GM12878 (cell line): Measurements from ENCODE around the gene CCN2. TPM values are rescaled to one million over a fixed set of nuclear protein-coding genes. Genes with fewer than 3 reads are reported as not detected.

ENCODE experiments used
- ATAC-seq: fragments of 200-7000 bp; cut with Tn5 transposase; 3 replicates; pipeline ENCODE4 v1.9.1; 2020; ENCODE audit warnings: mild to moderate bottlenecking, moderate library complexity
- BruUV-seq: library from RNA; stranded (reverse); fragments of 400-500 nt; replicated peaks from 2 replicates; lab custom pipeline; 2021; lab: Mats Ljungman, UMichigan
- CTCF ChIA-PET: fragments of 300-600 bp; sonication (Branson Sonifier 250); formaldehyde crosslinking; extraction: SDS; loops from one replicate; lab custom pipeline; 2021; ENCODE audit warnings: inconsistent platforms; lab: Yijun Ruan, JAX
- POLR2A ChIA-PET: fragments of 350-600 bp; formaldehyde crosslinking; extraction: SDS; loops from one replicate; lab custom pipeline; 2021; ENCODE audit warnings: inconsistent platforms; lab: Charles Lee
- RAD21 ChIA-PET: fragments of 300-600 bp; sonication (Branson Sonifier 250); formaldehyde crosslinking; loops from one replicate; lab custom pipeline; 2023; ENCODE audit warnings: antibody characterized with exemption; ENCODE audit not compliant: unreplicated experiment; lab: Charles Lee
- SMC1A ChIA-PET: fragments of 300-600 bp; sonication (Branson Sonifier 250); formaldehyde crosslinking; loops from one replicate; lab custom pipeline; 2023; ENCODE audit not compliant: unreplicated experiment, uncharacterized antibody; lab: Charles Lee
- DNase-seq: peaks from one replicate; pipeline ENCODE4 v3.0.0-alpha.2; 2011; ENCODE audit warnings: low read depth, low spot score
- FAIRE-seq: peaks from 3 replicates; lab custom pipeline; 2011; peaks lifted over from hg19 to GRCh38; lab: Jason Lieb, UNC
- H2AFZ ChIP-seq: 2 replicates; pipeline ENCODE4 v1.6.0; 2011; ENCODE audit warnings: low read depth, low read length, control low read depth; ENCODE audit not compliant: control insufficient read depth
- H3K27ac ChIP-seq: 2 replicates; pipeline ENCODE4 v1.5.1; 2011; ENCODE audit warnings: control low read depth; ENCODE audit not compliant: control insufficient read depth, insufficient read depth
- H3K27me3 ChIP-seq, 2 experiments: replicated peaks in 1 of 2; 2 replicates each; pipeline versions ENCODE4 v1.6.0 to v1.6.1; 2011; ENCODE audit warnings: low read length in 1 of 2; ENCODE audit not compliant: control insufficient read depth in 2 of 2, insufficient read depth in 2 of 2
- H3K36me3 ChIP-seq, 2 experiments: 2 replicates each; pipeline ENCODE4 v1.5.1; 2011; ENCODE audit warnings: low read length in 1 of 2; ENCODE audit not compliant: control insufficient read depth in 2 of 2, insufficient read depth in 2 of 2
- H3K4me1 ChIP-seq: 2 replicates; pipeline ENCODE4 v1.6.1; 2011; ENCODE audit warnings: mild to moderate bottlenecking, low read length, moderate library complexity, mixed read lengths; ENCODE audit not compliant: control insufficient read depth, insufficient read depth
- H3K4me2 ChIP-seq: 2 replicates; pipeline ENCODE4 v1.6.0; 2011; ENCODE audit warnings: control low read depth; ENCODE audit not compliant: control insufficient read depth, insufficient read depth
- H3K4me3 ChIP-seq: fragments of 200-600 bp; sonication (generic); 2 replicates; pipeline ENCODE4 v1.5.1; 2016
- H3K79me2 ChIP-seq: 2 replicates; pipeline ENCODE4 v1.6.0; 2011; ENCODE audit warnings: low read length; ENCODE audit not compliant: control insufficient read depth, insufficient read depth
- H3K9ac ChIP-seq: 2 replicates; pipeline ENCODE4 v1.8.0; 2011; ENCODE audit warnings: low read length, control low read depth, mixed read lengths; ENCODE audit not compliant: control insufficient read depth, insufficient read depth
- H3K9me3 ChIP-seq: replicated peaks from 3 replicates; pipeline ENCODE4 v1.5.1; 2011; ENCODE audit warnings: mild to moderate bottlenecking, low read length; ENCODE audit not compliant: control insufficient read depth, insufficient read depth
- H4K20me1 ChIP-seq: 2 replicates; pipeline ENCODE4 v1.6.0; 2011; ENCODE audit not compliant: control insufficient read depth, insufficient read depth
- BCL11A ChIP-seq: IDR thresholded peaks from 2 replicates; pipeline ENCODE4 v1.6.1; 2011; ENCODE audit warnings: low read depth, low read length
- GABPA ChIP-seq: IDR thresholded peaks from 2 replicates; pipeline ENCODE4 v1.6.1; 2014; ENCODE audit warnings: antibody characterized with exemption, low read depth, mild to moderate bottlenecking, inconsistent platforms
- MEF2B ChIP-seq: fragments of 450-650 bp; IDR thresholded peaks from 2 replicates; pipeline ENCODE4 v1.6.1; 2018; ENCODE audit warnings: mild to moderate bottlenecking, moderate library complexity; ENCODE audit not compliant: partially characterized antibody, poor library complexity, severe bottlenecking
- MTA3 ChIP-seq: IDR thresholded peaks from 2 replicates; pipeline ENCODE4 v1.6.1; 2012; ENCODE audit warnings: low read length, inconsistent platforms, borderline replicate concordance
- NR2C2 ChIP-seq: IDR thresholded peaks from 2 replicates; pipeline ENCODE4 v1.6.1; 2011; ENCODE audit warnings: borderline replicate concordance, low read depth; ENCODE audit not compliant: control insufficient read depth, insufficient read length
- POLR2A ChIP-seq: IDR thresholded peaks from 2 replicates; pipeline ENCODE4 v1.6.1; 2011; ENCODE audit warnings: low read depth, mild to moderate bottlenecking, low read length
- SMAD5 ChIP-seq: IDR thresholded peaks from 2 replicates; pipeline ENCODE4 v1.6.1; 2016; ENCODE audit warnings: antibody characterized with exemption, low read depth
- WGBS: methylation state at CpG from one replicate; pipeline ENCODE4 v1.1.6; 2016; ENCODE audit warnings: low lambda C conversion rate; ENCODE audit not compliant: insufficient replicate concordance, insufficient coverage; ENCODE audit errors: missing lambda C conversion rate; 5-methylcytosine and 5-hydroxymethylcytosine counted together
- in situ Hi-C: fragments of 300-500 bp; cut with MboI; formaldehyde crosslinking; loops from 9 replicates; pipeline ENCODE4 v1.14.3; 2018; ENCODE audit warnings: mixed read lengths
- intact Hi-C: fragments of 100-400 bp; cut with micrococcal nuclease; formaldehyde crosslinking; loops from one replicate; pipeline ENCODE4 v1.14.2; 2022; ENCODE audit not compliant: unreplicated experiment
- polyA plus RNA-seq, 11 experiments: library from polyadenylated mRNA; depleted of rRNA in 4 of 11; unstranded in 6 of 11; stranded (reverse) in 5 of 11; fragments of >200 nt; fragmentation: Nextera tagmentation in 4 of 11; fragmentation: Illumina TruSeq in 1 of 11; extraction: Ambion mirVana in 4 of 11; extraction: Trizol in 1 of 11; gene quantifications; 1 replicate in 1 of 11; 2 replicates in 10 of 11; pipeline versions ENCODE4 v1.2.1 to v1.2.3, GENCODE V29; 2011 to 2016; ENCODE audit warnings: inconsistent platforms in 2 of 11, missing spikeins in 2 of 11, low read depth in 1 of 11
- total RNA-seq, 4 experiments: library from RNA; depleted of rRNA in 3 of 4; stranded (reverse); fragments of >200 nt in 3 of 4; fragmentation: Illumina TruSeq in 1 of 4; extraction: Trizol in 1 of 4; gene quantifications; 2 replicates each; pipeline versions ENCODE4 v1.2.1 to v1.2.3, GENCODE V29; 2013 to 2021
- TF ChIP-seq, protein P1 (sequence below): fragments of 450-650 bp; formaldehyde crosslinking; IDR thresholded peaks from 2 replicates; pipeline ENCODE4 v1.4.0; 2020; ENCODE audit warnings: mild to moderate bottlenecking, moderate library complexity
- TF ChIP-seq, protein P2 (sequence below): IDR thresholded peaks from 2 replicates; pipeline ENCODE4 v1.6.1; 2012; ENCODE audit warnings: low read length, inconsistent platforms
- TF ChIP-seq, protein P3 (sequence below): fragments of 150-350 bp; IDR thresholded peaks from 2 replicates; pipeline ENCODE4 v1.6.1; 2014; ENCODE audit warnings: mild to moderate bottlenecking, low read depth, low read length
- TF ChIP-seq, protein P4 (sequence below): IDR thresholded peaks from 2 replicates; pipeline ENCODE4 v1.6.1; 2011; ENCODE audit warnings: mild to moderate bottlenecking, low read depth, low read length, moderate library complexity; ENCODE audit not compliant: insufficient replicate concordance

The CCN2 gene
- total and polyA plus RNA-seq, 10 of the 15 experiments (the other 5 are each of a cell fraction or from before 2014, with no cell fraction given) = 0.26 to 0.62 (median 0.44) TPM; not detected in 7

GRCh38 chr6:131980791-131981623 lies 29.8 kb upstream of the CCN2 start (continued):
- TF ChIP-seq, protein P1, sequence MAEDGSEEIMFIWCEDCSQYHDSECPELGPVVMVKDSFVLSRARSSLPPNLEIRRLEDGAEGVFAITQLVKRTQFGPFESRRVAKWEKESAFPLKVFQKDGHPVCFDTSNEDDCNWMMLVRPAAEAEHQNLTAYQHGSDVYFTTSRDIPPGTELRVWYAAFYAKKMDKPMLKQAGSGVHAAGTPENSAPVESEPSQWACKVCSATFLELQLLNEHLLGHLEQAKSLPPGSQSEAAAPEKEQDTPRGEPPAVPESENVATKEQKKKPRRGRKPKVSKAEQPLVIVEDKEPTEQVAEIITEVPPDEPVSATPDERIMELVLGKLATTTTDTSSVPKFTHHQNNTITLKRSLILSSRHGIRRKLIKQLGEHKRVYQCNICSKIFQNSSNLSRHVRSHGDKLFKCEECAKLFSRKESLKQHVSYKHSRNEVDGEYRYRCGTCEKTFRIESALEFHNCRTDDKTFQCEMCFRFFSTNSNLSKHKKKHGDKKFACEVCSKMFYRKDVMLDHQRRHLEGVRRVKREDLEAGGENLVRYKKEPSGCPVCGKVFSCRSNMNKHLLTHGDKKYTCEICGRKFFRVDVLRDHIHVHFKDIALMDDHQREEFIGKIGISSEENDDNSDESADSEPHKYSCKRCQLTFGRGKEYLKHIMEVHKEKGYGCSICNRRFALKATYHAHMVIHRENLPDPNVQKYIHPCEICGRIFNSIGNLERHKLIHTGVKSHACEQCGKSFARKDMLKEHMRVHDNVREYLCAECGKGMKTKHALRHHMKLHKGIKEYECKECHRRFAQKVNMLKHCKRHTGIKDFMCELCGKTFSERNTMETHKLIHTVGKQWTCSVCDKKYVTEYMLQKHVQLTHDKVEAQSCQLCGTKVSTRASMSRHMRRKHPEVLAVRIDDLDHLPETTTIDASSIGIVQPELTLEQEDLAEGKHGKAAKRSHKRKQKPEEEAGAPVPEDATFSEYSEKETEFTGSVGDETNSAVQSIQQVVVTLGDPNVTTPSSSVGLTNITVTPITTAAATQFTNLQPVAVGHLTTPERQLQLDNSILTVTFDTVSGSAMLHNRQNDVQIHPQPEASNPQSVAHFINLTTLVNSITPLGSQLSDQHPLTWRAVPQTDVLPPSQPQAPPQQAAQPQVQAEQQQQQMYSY (CRISPR knock-in tag) = no peak
- no peak for TF ChIP-seq POLR2A
- TF ChIP-seq NR2C2 = no peak
- TF ChIP-seq, protein P2, sequence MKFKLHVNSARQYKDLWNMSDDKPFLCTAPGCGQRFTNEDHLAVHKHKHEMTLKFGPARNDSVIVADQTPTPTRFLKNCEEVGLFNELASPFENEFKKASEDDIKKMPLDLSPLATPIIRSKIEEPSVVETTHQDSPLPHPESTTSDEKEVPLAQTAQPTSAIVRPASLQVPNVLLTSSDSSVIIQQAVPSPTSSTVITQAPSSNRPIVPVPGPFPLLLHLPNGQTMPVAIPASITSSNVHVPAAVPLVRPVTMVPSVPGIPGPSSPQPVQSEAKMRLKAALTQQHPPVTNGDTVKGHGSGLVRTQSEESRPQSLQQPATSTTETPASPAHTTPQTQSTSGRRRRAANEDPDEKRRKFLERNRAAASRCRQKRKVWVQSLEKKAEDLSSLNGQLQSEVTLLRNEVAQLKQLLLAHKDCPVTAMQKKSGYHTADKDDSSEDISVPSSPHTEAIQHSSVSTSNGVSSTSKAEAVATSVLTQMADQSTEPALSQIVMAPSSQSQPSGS = no peak
- TF ChIP-seq, all 136 proteins: peak for 0

DNA sequence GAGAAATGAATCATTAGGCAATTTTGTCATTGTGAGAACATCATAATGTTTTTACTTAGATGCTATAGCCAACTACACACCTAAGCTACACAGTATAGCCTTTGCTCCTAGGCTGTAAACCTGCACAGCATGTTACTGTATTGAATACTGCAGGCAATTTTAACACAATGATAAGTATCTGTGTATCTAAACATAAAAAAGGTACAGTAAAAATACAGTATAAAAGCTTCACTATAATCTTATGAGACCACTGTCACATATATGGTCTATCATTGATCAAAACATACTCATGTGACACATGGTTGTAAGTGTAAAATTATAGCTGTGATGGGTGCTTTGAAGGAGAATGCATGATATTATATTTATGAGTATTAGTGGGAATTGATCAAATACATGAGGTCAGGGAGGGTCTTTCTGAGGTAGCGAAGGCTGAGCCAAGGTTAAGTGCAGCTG lies 29.2 kb upstream of the CCN2 start:
- in situ Hi-C loops = no loop called here
- Histone ChIP-seq H2AFZ (no peak overlapping the region), H3K9me3 (no peaks in the 10 kb centered on the region), H3K4me3 (no peak overlapping the region), H3K27ac (no peak overlapping the region), H3K4me2 (no peak overlapping the region), H3K4me1 (no peaks in the 10 kb centered on the region), H3K9ac (no peak overlapping the region), H3K27me3 (no peaks in the 10 kb centered on the region), H3K79me2 (no peaks in the 10 kb centered on the region), H4K20me1 (no peaks in the 10 kb centered on the region), H3K36me3 (no peaks in the 10 kb centered on the region)
- ATAC-seq (no peak), DNase-seq (no peak), FAIRE-seq (no peak)
- intact Hi-C loops = no loop called here
- BruUV-seq = no TSS peak
- 14% methylated on average over 1 of the region's 1 CpG for WGBS
- SMC1A ChIA-PET = interaction anchor here (1.3 kb wide), 1 partner anchor 8 kb away, joined by 3 read pairs; no protein-coding TSS in a partner anchor
- POLR2A ChIA-PET = no interaction called here
- RAD21 ChIA-PET = no interaction called here
- CTCF ChIA-PET = interaction anchor here (0.5 kb wide), 1 partner anchor 437 kb away, joined by 3 read pairs; no protein-coding TSS in a partner anchor
- TF ChIP-seq MEF2B (no peak), GABPA (no peak), MTA3 (no peak), SMAD5 (no peak), BCL11A (no peak)
- TF ChIP-seq, protein P3, sequence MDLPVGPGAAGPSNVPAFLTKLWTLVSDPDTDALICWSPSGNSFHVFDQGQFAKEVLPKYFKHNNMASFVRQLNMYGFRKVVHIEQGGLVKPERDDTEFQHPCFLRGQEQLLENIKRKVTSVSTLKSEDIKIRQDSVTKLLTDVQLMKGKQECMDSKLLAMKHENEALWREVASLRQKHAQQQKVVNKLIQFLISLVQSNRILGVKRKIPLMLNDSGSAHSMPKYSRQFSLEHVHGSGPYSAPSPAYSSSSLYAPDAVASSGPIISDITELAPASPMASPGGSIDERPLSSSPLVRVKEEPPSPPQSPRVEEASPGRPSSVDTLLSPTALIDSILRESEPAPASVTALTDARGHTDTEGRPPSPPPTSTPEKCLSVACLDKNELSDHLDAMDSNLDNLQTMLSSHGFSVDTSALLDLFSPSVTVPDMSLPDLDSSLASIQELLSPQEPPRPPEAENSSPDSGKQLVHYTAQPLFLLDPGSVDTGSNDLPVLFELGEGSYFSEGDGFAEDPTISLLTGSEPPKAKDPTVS = no peak
- TF ChIP-seq, protein P4, sequence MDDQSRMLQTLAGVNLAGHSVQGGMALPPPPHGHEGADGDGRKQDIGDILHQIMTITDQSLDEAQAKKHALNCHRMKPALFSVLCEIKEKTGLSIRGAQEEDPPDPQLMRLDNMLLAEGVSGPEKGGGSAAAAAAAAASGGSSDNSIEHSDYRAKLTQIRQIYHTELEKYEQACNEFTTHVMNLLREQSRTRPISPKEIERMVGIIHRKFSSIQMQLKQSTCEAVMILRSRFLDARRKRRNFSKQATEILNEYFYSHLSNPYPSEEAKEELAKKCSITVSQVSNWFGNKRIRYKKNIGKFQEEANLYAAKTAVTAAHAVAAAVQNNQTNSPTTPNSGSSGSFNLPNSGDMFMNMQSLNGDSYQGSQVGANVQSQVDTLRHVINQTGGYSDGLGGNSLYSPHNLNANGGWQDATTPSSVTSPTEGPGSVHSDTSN = no peak
- TF ChIP-seq, protein P2 = no peak
